RCC 7860 (cell line): ENCODE measurements around the gene SAA1.
"Not testable (repeated sequence)": the region's sequence is repeated elsewhere in the genome, so short reads cannot be mapped to it uniquely, and the experiment has no call there.

Experiments
- DNase-seq: peaks from one replicate; pipeline ENCODE4 v3.0.0-alpha.2; 2015; ENCODE audit warnings: low spot score
- FAIRE-seq: peaks from 2 replicates; lab custom pipeline; 2012; peaks lifted over from hg19 to GRCh38; lab: Jason Lieb, UNC

The SAA1 gene

GRCh38 chr11:18254781-18255361 is 11.2 kb upstream of the SAA1 start:
- DNase-seq = no peak
- no peak for FAIRE-seq

GRCh38 chr11:18259259-18259658 is 6.8 kb upstream of the SAA1 start:
- FAIRE-seq (no peak), DNase-seq (no peak)

GRCh38 chr11:18261721-18262120 is 4.3 kb upstream of the SAA1 start:
- FAIRE-seq (no peak), DNase-seq (no peak)

- DNase-seq, FAIRE-seq: not testable (repeated sequence)
These were observed 3.2 kb upstream of the SAA1 start for GRCh38 chr11:18262681-18263350.

- no peak for FAIRE-seq
- no peak for DNase-seq
These were observed 2.0 kb upstream of the SAA1 start for GRCh38 chr11:18264035-18264434.

GRCh38 chr11:18264677-18265555 is 1.1 kb upstream of the SAA1 start:
- FAIRE-seq (no peak), DNase-seq (no peak)

- DNase-seq, FAIRE-seq: not testable (repeated sequence)
These were observed 1.5 kb downstream of the SAA1 start for GRCh38 chr11:18267335-18268133.

GRCh38 chr11:18269252-18269651 is 3.2 kb downstream of the SAA1 start:
- not testable (repeated sequence) for DNase-seq, FAIRE-seq

- no peak for DNase-seq
- FAIRE-seq = no peak
These were observed 4.0 kb downstream of the SAA1 start for GRCh38 chr11:18270102-18270501.

GRCh38 chr11:18271206-18271605 is 5.1 kb downstream of the SAA1 start:
- FAIRE-seq = no peak
- DNase-seq = no peak

GRCh38 chr11:18277565-18278271 is 11.7 kb downstream of the SAA1 start:
- DNase-seq (no peak), FAIRE-seq (no peak)

GRCh38 chr11:18280438-18281045 is 14.5 kb downstream of the SAA1 start:
- FAIRE-seq (no peak), DNase-seq (no peak)

GRCh38 chr11:18282626-18283025 is 16.6 kb downstream of the SAA1 start:
- no peak for DNase-seq
- FAIRE-seq = no peak

GRCh38 chr11:18285841-18286240 is 19.8 kb downstream of the SAA1 start:
- DNase-seq (no peak), FAIRE-seq (no peak)

GRCh38 chr11:18288911-18289310 is 22.8 kb downstream of the SAA1 start:
- no peak for FAIRE-seq
- no peak for DNase-seq

GRCh38 chr11:18294862-18295261 is 28.8 kb downstream of the SAA1 start:
- no peak for FAIRE-seq

GRCh38 chr11:18295316-18295715 is 29.3 kb downstream of the SAA1 start:
- FAIRE-seq = no peak

More at GRCh38 chr11:18294862-18295261, 28.8 kb downstream of the SAA1 start:
- no peak for DNase-seq

GRCh38 chr11:18299721-18300120 is 33.7 kb downstream of the SAA1 start:
- no peak for FAIRE-seq

More at GRCh38 chr11:18295316-18295715, 29.3 kb downstream of the SAA1 start:
- no peak for DNase-seq

GRCh38 chr11:18304745-18305144 is 38.7 kb downstream of the SAA1 start:
- no peak for FAIRE-seq
- DNase-seq = no peak

More at GRCh38 chr11:18299721-18300120, 33.7 kb downstream of the SAA1 start:
- peak; percentile 2 for DNase-seq
